ES-I3 (cell line): ENCODE results near the gene SLIT1.

Experiments
- H3K36me3 ChIP-seq: 2 replicates; pipeline ENCODE4 v1.6.1; 2013; ENCODE audit warnings: mild to moderate bottlenecking, low read length, control low read depth, moderate library complexity; ENCODE audit not compliant: insufficient read depth
- H3K4me1 ChIP-seq: 2 replicates; pipeline ENCODE4 v1.6.1; 2013; ENCODE audit warnings: mild to moderate bottlenecking, control low read depth, low read length; ENCODE audit not compliant: insufficient read depth
- H3K9ac ChIP-seq: 2 replicates; pipeline ENCODE4 v1.6.1; 2013; ENCODE audit warnings: low read depth, mild to moderate bottlenecking, low read length, moderate library complexity
- H3K9me3 ChIP-seq: 2 replicates; pipeline ENCODE4 v1.6.1; 2013; ENCODE audit warnings: mild to moderate bottlenecking, low read length, moderate library complexity; ENCODE audit not compliant: control insufficient read depth, insufficient read depth

Gene SLIT1

GRCh38 chr10:97188261-97188711, 2.5 kb upstream of the SLIT1 start:
- H3K36me3 ChIP-seq, result no peaks in the 10 kb centered on the region
- no peaks in the 10 kb centered on the region for H3K9me3 ChIP-seq
- H3K9ac ChIP-seq, result no peak overlapping the region
- H3K4me1 ChIP-seq, result peaks cover 5% of the 10 kb centered on the region; the same call in 1 of the 2 replicates

- Histone ChIP-seq H3K9ac (no peak overlapping the region), H3K4me1 (peaks cover 5% of the 10 kb centered on the region; the same call in 1 of the 2 replicates), H3K36me3 (no peaks in the 10 kb centered on the region), H3K9me3 (no peaks in the 10 kb centered on the region)
Observed at GRCh38 chr10:97186911-97187310, 1.2 kb upstream of the SLIT1 start.

- Histone ChIP-seq H3K4me1 (peaks cover 5% of the 10 kb centered on the region; the same call in 1 of the 2 replicates), H3K9ac (peak overlapping the region; percentile 58; the same call in 1 of the 2 replicates), H3K36me3 (no peaks in the 10 kb centered on the region), H3K9me3 (no peaks in the 10 kb centered on the region)
Observed at GRCh38 chr10:97184971-97185325, 811 bp downstream of the SLIT1 start.

GRCh38 chr10:97183314-97183713, 2.4 kb downstream of the SLIT1 start:
- Histone ChIP-seq H3K36me3 (no peaks in the 10 kb centered on the region), H3K4me1 (peaks cover 5% of the 10 kb centered on the region; the same call in 1 of the 2 replicates), H3K9me3 (no peaks in the 10 kb centered on the region), H3K9ac (no peak overlapping the region)

- Histone ChIP-seq H3K9me3 (no peaks in the 10 kb centered on the region), H3K36me3 (no peaks in the 10 kb centered on the region), H3K4me1 (no peaks in the 10 kb centered on the region), H3K9ac (no peak overlapping the region)
Observed at GRCh38 chr10:97182288-97182990, 3.3 kb downstream of the SLIT1 start.

- H3K9me3 ChIP-seq, result no peaks in the 10 kb centered on the region
Observed at GRCh38 chr10:97180986-97181385, 4.8 kb downstream of the SLIT1 start.

GRCh38 chr10:97180363-97180755, 5.4 kb downstream of the SLIT1 start:
- Histone ChIP-seq H3K9me3 (no peaks in the 10 kb centered on the region), H3K4me1 (no peaks in the 10 kb centered on the region), H3K36me3 (no peaks in the 10 kb centered on the region), H3K9ac (no peak overlapping the region)

More at GRCh38 chr10:97180986-97181385, 4.8 kb downstream of the SLIT1 start:
- Histone ChIP-seq H3K9ac (no peak overlapping the region), H3K36me3 (no peaks in the 10 kb centered on the region), H3K4me1 (no peaks in the 10 kb centered on the region)

GRCh38 chr10:97179731-97180362, 5.9 kb downstream of the SLIT1 start:
- no peaks in the 10 kb centered on the region for H3K4me1 ChIP-seq
- peak overlapping the region; percentile 4; the same call in 1 of the 2 replicates for H3K9ac ChIP-seq
- no peaks in the 10 kb centered on the region for H3K36me3 ChIP-seq

GRCh38 chr10:97179311-97179710, 6.4 kb downstream of the SLIT1 start:
- no peaks in the 10 kb centered on the region for H3K9me3 ChIP-seq
- H3K4me1 ChIP-seq, result no peaks in the 10 kb centered on the region
- H3K36me3 ChIP-seq, result no peaks in the 10 kb centered on the region
- H3K9ac ChIP-seq, result peak overlapping the region; percentile 4; the same call in 1 of the 2 replicates

More at GRCh38 chr10:97179731-97180362, 5.9 kb downstream of the SLIT1 start:
- no peaks in the 10 kb centered on the region for H3K9me3 ChIP-seq

GRCh38 chr10:97178074-97178473, 7.7 kb downstream of the SLIT1 start:
- no peak overlapping the region for H3K9ac ChIP-seq
- H3K4me1 ChIP-seq, result no peaks in the 10 kb centered on the region
- H3K36me3 ChIP-seq, result no peaks in the 10 kb centered on the region
- no peaks in the 10 kb centered on the region for H3K9me3 ChIP-seq

- no peaks in the 10 kb centered on the region for H3K36me3 ChIP-seq
- no peaks in the 10 kb centered on the region for H3K4me1 ChIP-seq
- no peaks in the 10 kb centered on the region for H3K9me3 ChIP-seq
- H3K9ac ChIP-seq, result no peak overlapping the region
Observed at GRCh38 chr10:97176226-97176625, 9.5 kb downstream of the SLIT1 start.

- H3K36me3 ChIP-seq, result no peaks in the 10 kb centered on the region
Observed at GRCh38 chr10:97175586-97175985, 10.2 kb downstream of the SLIT1 start.

GRCh38 chr10:97174941-97175340, 10.8 kb downstream of the SLIT1 start:
- no peaks in the 10 kb centered on the region for H3K9me3 ChIP-seq
- H3K9ac ChIP-seq, result no peak overlapping the region
- no peaks in the 10 kb centered on the region for H3K36me3 ChIP-seq

More at GRCh38 chr10:97175586-97175985, 10.2 kb downstream of the SLIT1 start:
- Histone ChIP-seq H3K9me3 (no peaks in the 10 kb centered on the region), H3K9ac (no peak overlapping the region), H3K4me1 (peaks cover 2% of the 10 kb centered on the region; the same call in 1 of the 2 replicates)

GRCh38 chr10:97174276-97174775, 11.4 kb downstream of the SLIT1 start:
- peaks cover 11% of the 10 kb centered on the region for H3K4me1 ChIP-seq
- no peaks in the 10 kb centered on the region for H3K9me3 ChIP-seq
- H3K9ac ChIP-seq, result no peak overlapping the region
- H3K36me3 ChIP-seq, result no peaks in the 10 kb centered on the region

More at GRCh38 chr10:97174941-97175340, 10.8 kb downstream of the SLIT1 start:
- peaks cover 8% of the 10 kb centered on the region for H3K4me1 ChIP-seq

- Histone ChIP-seq H3K9ac (no peak overlapping the region), H3K9me3 (no peaks in the 10 kb centered on the region), H3K36me3 (no peaks in the 10 kb centered on the region), H3K4me1 (peaks cover 14% of the 10 kb centered on the region)
Observed at GRCh38 chr10:97173036-97173435, 12.7 kb downstream of the SLIT1 start.
